OCI-LY7 (cell line): ENCODE measurements around the gene TRIO. TPM values are rescaled to one million over a fixed set of nuclear protein-coding genes. Genes with fewer than 3 reads are reported as not detected.

Experiments
- BruUV-seq: library from RNA; stranded (reverse); fragments of 400-500 nt; replicated peaks from 2 replicates; lab custom pipeline; 2021; lab: Mats Ljungman, UMichigan
- CTCF ChIA-PET: fragments of 300-600 bp; sonication (Branson Sonifier 250); formaldehyde crosslinking; loops from one replicate; lab custom pipeline; 2022; ENCODE audit warnings: antibody characterized with exemption; ENCODE audit not compliant: unreplicated experiment; lab: Charles Lee
- POLR2A ChIA-PET: fragments of 300-600 bp; sonication (Branson Sonifier 250); formaldehyde crosslinking; loops from one replicate; lab custom pipeline; 2022; ENCODE audit warnings: antibody characterized with exemption; lab: Charles Lee
- DNase-seq: peaks from one replicate; pipeline ENCODE4 v3.0.0-alpha.2; 2015; ENCODE audit warnings: low spot score
- H2AFZ ChIP-seq: fragments of 200-600 bp; sonication (generic), shearing (Covaris generic); 2 replicates; pipeline ENCODE4 v1.6.1; 2014; ENCODE audit warnings: mild to moderate bottlenecking, antibody characterized with exemption, low read length, moderate library complexity
- H3K27ac ChIP-seq: fragments of 200-600 bp; sonication (generic); 2 replicates; pipeline ENCODE4 v1.5.1; 2014; ENCODE audit warnings: mixed run types, low read depth, mild to moderate bottlenecking, moderate library complexity, low read length, inconsistent platforms; ENCODE audit not compliant: poor library complexity, severe bottlenecking
- H3K36me3 ChIP-seq: fragments of 200-600 bp; sonication (generic); 2 replicates; pipeline ENCODE4 v1.6.1; 2014; ENCODE audit warnings: mild to moderate bottlenecking, antibody characterized with exemption, low read length, moderate library complexity, mixed read lengths; ENCODE audit not compliant: insufficient read depth
- H3K4me1 ChIP-seq: fragments of 200-600 bp; sonication (generic); 2 replicates; pipeline ENCODE4 v1.5.1; 2014; ENCODE audit warnings: mild to moderate bottlenecking, low read length; ENCODE audit not compliant: insufficient read depth, poor library complexity, severe bottlenecking
- H3K4me2 ChIP-seq: fragments of 200-600 bp; sonication (generic); 2 replicates; pipeline ENCODE4 v1.6.1; 2014; ENCODE audit warnings: mild to moderate bottlenecking, low read length
- H3K4me3 ChIP-seq: fragments of 200-600 bp; sonication (generic); 2 replicates; pipeline ENCODE4 v1.5.1; 2014; ENCODE audit warnings: mild to moderate bottlenecking, low read depth, low read length; ENCODE audit not compliant: poor library complexity, severe bottlenecking
- H3K79me2 ChIP-seq: fragments of 200-600 bp; sonication (generic); 2 replicates; pipeline ENCODE4 v1.6.1; 2016; ENCODE audit warnings: low read depth, mild to moderate bottlenecking, low read length, moderate library complexity, mixed read lengths; ENCODE audit not compliant: insufficient read depth
- H3K9me2 ChIP-seq: fragments of 200-600 bp; sonication (generic); 2 replicates; pipeline ENCODE4 v1.6.1; 2016; ENCODE audit warnings: mild to moderate bottlenecking, low read length, mixed read lengths; ENCODE audit not compliant: insufficient read depth
- H3K9me3 ChIP-seq: fragments of 200-600 bp; sonication (generic); 2 replicates; pipeline ENCODE4 v1.6.1; 2014; ENCODE audit warnings: mild to moderate bottlenecking, mixed run types, low read length, mixed read lengths
- H4K20me1 ChIP-seq: fragments of 200-600 bp; sonication (generic); 2 replicates; pipeline ENCODE4 v1.6.1; 2014; ENCODE audit warnings: mild to moderate bottlenecking, antibody characterized with exemption, low read length, moderate library complexity, mixed read lengths; ENCODE audit not compliant: insufficient read depth
- EZH2phosphoT487 ChIP-seq: fragments of 200-600 bp; sonication (generic); IDR thresholded peaks from 2 replicates; pipeline ENCODE4 v1.6.1; 2018; ENCODE audit warnings: low read depth, borderline replicate concordance, mild to moderate bottlenecking, mixed run types, antibody characterized with exemption, low read length, moderate library complexity, mixed read lengths
- intact Hi-C: fragments of 100-400 bp; cut with micrococcal nuclease; formaldehyde crosslinking; loops from one replicate; pipeline ENCODE4 v1.10.0; 2022; ENCODE audit not compliant: unreplicated experiment
- total RNA-seq, 2 experiments: library from RNA; depleted of rRNA in 1 of 2; stranded (reverse); fragments of >200 nt in 1 of 2; shearing (Covaris generic) in 1 of 2; gene quantifications; 2 replicates each; pipeline ENCODE4 v1.2.3, GENCODE V29; 2014 to 2022
- TF ChIP-seq, protein P1 (sequence below): fragments of 200-600 bp; sonication (generic); conservative IDR thresholded peaks from 2 replicates; pipeline ENCODE4 v1.5.1; 2014; ENCODE audit warnings: mild to moderate bottlenecking, antibody characterized with exemption, low read length, moderate library complexity, mixed read lengths

The TRIO gene
- total RNA-seq, 2 experiments from 2014 or later: 35.8 to 55.1 TPM

- Histone ChIP-seq H2AFZ (no peak overlapping the region), H3K4me2 (peak overlapping the region; percentile 43), H3K4me1 (peaks cover 99% of the 10 kb centered on the region), H3K9me3 (no peaks in the 10 kb centered on the region), H4K20me1 (no peaks in the 10 kb centered on the region), H3K36me3 (no peaks in the 10 kb centered on the region), H3K4me3 (peak overlapping the region; percentile 4), H3K9me2 (no peaks in the 10 kb centered on the region), H3K27ac (peak overlapping the region; percentile 5), H3K79me2 (peaks cover 56% of the 10 kb centered on the region; the same call in 1 of the 2 replicates)
- DNase-seq: no peak
- intact Hi-C loops: no loop called here
- TF ChIP-seq, protein P1, sequence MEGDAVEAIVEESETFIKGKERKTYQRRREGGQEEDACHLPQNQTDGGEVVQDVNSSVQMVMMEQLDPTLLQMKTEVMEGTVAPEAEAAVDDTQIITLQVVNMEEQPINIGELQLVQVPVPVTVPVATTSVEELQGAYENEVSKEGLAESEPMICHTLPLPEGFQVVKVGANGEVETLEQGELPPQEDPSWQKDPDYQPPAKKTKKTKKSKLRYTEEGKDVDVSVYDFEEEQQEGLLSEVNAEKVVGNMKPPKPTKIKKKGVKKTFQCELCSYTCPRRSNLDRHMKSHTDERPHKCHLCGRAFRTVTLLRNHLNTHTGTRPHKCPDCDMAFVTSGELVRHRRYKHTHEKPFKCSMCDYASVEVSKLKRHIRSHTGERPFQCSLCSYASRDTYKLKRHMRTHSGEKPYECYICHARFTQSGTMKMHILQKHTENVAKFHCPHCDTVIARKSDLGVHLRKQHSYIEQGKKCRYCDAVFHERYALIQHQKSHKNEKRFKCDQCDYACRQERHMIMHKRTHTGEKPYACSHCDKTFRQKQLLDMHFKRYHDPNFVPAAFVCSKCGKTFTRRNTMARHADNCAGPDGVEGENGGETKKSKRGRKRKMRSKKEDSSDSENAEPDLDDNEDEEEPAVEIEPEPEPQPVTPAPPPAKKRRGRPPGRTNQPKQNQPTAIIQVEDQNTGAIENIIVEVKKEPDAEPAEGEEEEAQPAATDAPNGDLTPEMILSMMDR: no peak
- no peak for TF ChIP-seq EZH2phosphoT487
- BruUV-seq: no TSS peak
- ChIA-PET POLR2A (interaction anchor here (0.7 kb wide), 2 partner anchors 15 to 355 kb away, joined by 3 to 4 read pairs; no protein-coding TSS in a partner anchor), CTCF (no interaction called here)
Observed at GRCh38 chr5:14218897-14219573, 75.9 kb downstream of the TRIO start.

GRCh38 chr5:14219800-14220512 lies 76.8 kb downstream of the TRIO start:
- Histone ChIP-seq H2AFZ (no peak overlapping the region), H3K4me3 (no peak overlapping the region), H3K27ac (peak overlapping the region; percentile 66), H3K79me2 (peaks cover 57% of the 10 kb centered on the region; the same call in 1 of the 2 replicates), H3K4me2 (peak overlapping the region; percentile 43), H4K20me1 (no peaks in the 10 kb centered on the region), H3K9me3 (no peaks in the 10 kb centered on the region), H3K4me1 (peaks cover 98% of the 10 kb centered on the region), H3K36me3 (no peaks in the 10 kb centered on the region), H3K9me2 (no peaks in the 10 kb centered on the region)
- DNase-seq: no peak
- intact Hi-C loops: loop anchor here (5.0 kb wide), 1 partner anchor 447 kb away; no protein-coding TSS in a partner anchor
- no TSS peak for BruUV-seq
- POLR2A ChIA-PET: interaction anchor here (0.7 to 2.7 kb wide), 4 partner anchors 9 to 356 kb away, joined by 3 to 11 read pairs (median 3); no protein-coding TSS in a partner anchor
- TF ChIP-seq, protein P1: no peak
- TF ChIP-seq EZH2phosphoT487: no peak
- CTCF ChIA-PET: no interaction called here
